Measurements from ENCODE around the gene SLC25A13. TPM values are rescaled to one million over a fixed set of nuclear protein-coding genes. Genes with fewer than 3 reads are reported as not detected.

SLC25A13 gene
- total and polyA plus RNA-seq, 2 of the 8 experiments (the other 6 are each of a cell fraction or from before 2014, with no cell fraction given) = 30.8 to 85.4 TPM

GRCh38 chr7:96203786-96204185 lies 118.1 kb downstream of the SLC25A13 start (continued):
- TF ChIP-seq CHD7 (IDR thresholded peaks at IDR 0.05; ENCODE audit: insufficient replicate concordance, low read length) = no peak
- no peak for TF ChIP-seq RXRA (IDR thresholded peaks at IDR 0.05; ENCODE audit: insufficient read depth, low read depth, low read length)
- TF ChIP-seq MAX (IDR thresholded peaks at IDR 0.05) = no peak
- no peak for TF ChIP-seq SRF (IDR thresholded peaks at IDR 0.05; ENCODE audit: low read depth, low read length)
- no peak for TF ChIP-seq CEBPB (IDR thresholded peaks at IDR 0.05; ENCODE audit: low read depth, low read length)
- TF ChIP-seq ATF2 (IDR thresholded peaks at IDR 0.05; ENCODE audit: low read length) = no peak

Measured in H1 (cell line).